Left lobe of liver (tissue), 2 donors: Measurements from ENCODE around the gene TIAM2. TPM values are rescaled to one million over a fixed set of nuclear protein-coding genes. Genes with fewer than 3 reads are reported as not detected.
"Not testable (repeated sequence)": the region's sequence is repeated elsewhere in the genome, so short reads cannot be mapped to it uniquely, and the experiment has no call there.

Experiments used
- ATAC-seq: fragments of 200-7000 bp; cut with Tn5 transposase; one replicate; pipeline ENCODE4 v1.9.1; 2020; ENCODE audit warnings: mild to moderate bottlenecking, moderate library complexity
- DNase-seq: peaks from one replicate; pipeline ENCODE4 v3.0.0-alpha.2; 2020; ENCODE audit warnings: low spot score
- total RNA-seq: library from RNA; stranded (reverse); gene quantifications from one replicate; pipeline ENCODE4 v1.2.1, GENCODE V29; 2021
- donor health status: DM: no; HTN: no; CAD: no; lungs with moderate emphysema.
- donor health status: DM: no; HTN: yes; CAD: no.

The TIAM2 gene
- total RNA-seq, 1 donor from 2014 or later, result 2.0 TPM

- ATAC-seq (peak; percentile 67), DNase-seq (no peak)
These were observed 253.2 kb downstream of the TIAM2 start for GRCh38 chr6:155248008-155249001.

- ATAC-seq, result no peak
- no peak for DNase-seq
These were observed 255.7 kb downstream of the TIAM2 start for GRCh38 chr6:155250701-155251381.

GRCh38 chr6:155252581-155252980 lies 257.5 kb downstream of the TIAM2 start:
- DNase-seq (no peak), ATAC-seq (no peak)

GRCh38 chr6:155253337-155253736 lies 258.2 kb downstream of the TIAM2 start:
- DNase-seq, result no peak
- ATAC-seq, result no peak

- no peak for ATAC-seq
- no peak for DNase-seq
These were observed 259.0 kb downstream of the TIAM2 start for GRCh38 chr6:155254139-155254538.

GRCh38 chr6:155256122-155256795 lies 261.1 kb downstream of the TIAM2 start:
- no peak for ATAC-seq

GRCh38 chr6:155257796-155258195 lies 262.7 kb downstream of the TIAM2 start:
- no peak for DNase-seq
- no peak for ATAC-seq

More at GRCh38 chr6:155256122-155256795, 261.1 kb downstream of the TIAM2 start:
- no peak for DNase-seq

- DNase-seq (no peak), ATAC-seq (no peak)
These were observed 264.1 kb downstream of the TIAM2 start for GRCh38 chr6:155259204-155259603.

GRCh38 chr6:155259897-155260296 lies 264.8 kb downstream of the TIAM2 start:
- no peak for DNase-seq
- ATAC-seq, result no peak

GRCh38 chr6:155260686-155261085 lies 265.6 kb downstream of the TIAM2 start:
- ATAC-seq (no peak), DNase-seq (no peak)

GRCh38 chr6:155261111-155261900 lies 266.2 kb downstream of the TIAM2 start:
- DNase-seq, result no peak
- ATAC-seq, result no peak

GRCh38 chr6:155262655-155263054 lies 267.5 kb downstream of the TIAM2 start:
- ATAC-seq, result no peak
- DNase-seq, result no peak

GRCh38 chr6:155263373-155264063 lies 268.4 kb downstream of the TIAM2 start, which contains the start of gene CLDN20:
TSS of gene CLDN20 (plus strand) at chr6:155264013. CDS start at chr6:155275720, 11,707 bp downstream.
- no peak for ATAC-seq
- no peak for DNase-seq

GRCh38 chr6:155264693-155265320 lies 269.7 kb downstream of the TIAM2 start:
- ATAC-seq (no peak), DNase-seq (no peak)

- ATAC-seq, result no peak
- no peak for DNase-seq
These were observed 270.9 kb downstream of the TIAM2 start for GRCh38 chr6:155265843-155266535.

GRCh38 chr6:155267411-155267810 lies 272.3 kb downstream of the TIAM2 start:
- ATAC-seq (no peak), DNase-seq (no peak)

GRCh38 chr6:155268088-155268867 lies 273.2 kb downstream of the TIAM2 start:
- DNase-seq, ATAC-seq: not testable (repeated sequence)

- ATAC-seq (no peak), DNase-seq (no peak)
These were observed 274.6 kb downstream of the TIAM2 start for GRCh38 chr6:155269765-155270164.
